Fibroblast of the conjunctiva (primary cell): ENCODE data around the gene DDX1.

Experiments
- DNase-seq: peaks from one replicate; pipeline ENCODE4 v3.0.0-alpha.2; 2010; ENCODE audit warnings: low read depth

DDX1 gene

DNA sequence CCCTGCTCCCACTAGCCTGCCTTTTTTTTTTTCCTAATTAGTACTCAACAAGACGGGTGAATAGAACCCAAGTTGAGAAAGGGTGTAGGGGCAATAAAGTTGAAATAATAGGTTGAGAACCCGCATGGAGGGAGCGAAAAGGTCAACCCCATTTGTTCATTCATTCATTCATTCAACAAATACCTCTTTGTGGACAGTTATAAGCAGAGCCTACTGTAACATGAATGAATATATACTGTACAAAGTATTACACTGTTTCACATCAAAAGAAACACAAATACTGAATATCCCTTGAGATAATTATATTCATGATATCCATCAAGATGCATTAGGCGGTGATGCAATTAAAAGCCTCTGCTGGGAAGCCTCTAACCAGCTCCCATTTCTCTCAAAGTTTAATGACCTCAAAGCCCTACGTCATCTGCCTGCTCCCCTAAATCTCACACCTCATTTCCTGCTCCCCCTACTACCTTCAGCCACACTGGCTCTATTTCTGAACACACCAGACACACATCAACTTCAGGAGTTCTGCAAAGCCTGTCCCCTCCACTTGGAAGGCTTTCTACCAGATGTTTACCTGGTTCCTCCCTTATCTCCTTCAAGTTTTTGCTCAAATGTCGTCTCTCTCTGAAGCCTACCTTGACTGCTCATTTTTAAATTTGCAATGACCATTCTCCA lies 29.2 kb upstream of the DDX1 start:
- DNase-seq: no peak

- DNase-seq: no peak
These were observed 28.2 kb upstream of the DDX1 start for GRCh38 chr2:15563227-15564100.

DNA sequence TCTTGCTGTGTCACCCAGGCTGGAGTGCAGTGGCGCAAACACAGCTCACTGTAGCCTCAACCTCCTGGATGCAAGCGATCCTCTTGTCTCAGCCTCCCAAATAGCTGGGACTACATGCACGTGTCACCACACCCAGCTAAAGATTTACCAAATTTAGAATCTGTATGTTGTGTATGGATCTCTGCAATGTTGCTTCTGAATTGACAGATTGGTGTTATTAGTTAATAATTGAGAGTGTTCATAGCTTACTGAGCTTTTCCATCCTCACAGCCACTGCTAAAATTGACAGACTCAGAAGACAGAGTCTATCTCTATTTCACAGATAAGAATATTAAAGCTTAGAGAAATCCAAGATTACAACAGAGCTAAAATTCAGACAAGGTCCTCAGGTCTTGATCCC lies 26.3 kb upstream of the DDX1 start:
- no peak for DNase-seq

- DNase-seq: no peak
These were observed 25.5 kb upstream of the DDX1 start for GRCh38 chr2:15565994-15566671.

- no peak for DNase-seq
These were observed 24.8 kb upstream of the DDX1 start for GRCh38 chr2:15566912-15567311.

- no peak for DNase-seq
These were observed 22.8 kb upstream of the DDX1 start for GRCh38 chr2:15568874-15569273.

DNA sequence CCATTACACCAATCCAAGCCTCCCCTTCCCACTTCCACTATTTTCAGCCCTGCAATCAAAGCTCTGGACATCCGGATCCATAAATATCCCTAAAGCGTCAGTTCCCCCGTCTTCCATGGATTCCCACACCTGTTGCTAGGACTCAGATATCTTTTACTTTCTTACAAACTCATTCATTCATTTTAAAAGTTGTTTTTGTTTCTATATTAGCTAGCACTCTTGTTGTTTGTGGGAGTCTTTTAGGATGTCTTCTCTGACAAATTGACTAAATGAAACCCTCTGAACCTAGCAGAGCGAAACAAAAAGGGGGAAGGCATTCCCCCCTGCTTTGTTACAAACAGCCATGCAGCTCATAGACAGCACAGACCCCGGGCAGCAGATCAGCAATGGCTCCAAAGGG lies 21.6 kb upstream of the DDX1 start:
- no peak for DNase-seq

- no peak for DNase-seq
These were observed 19.9 kb upstream of the DDX1 start for GRCh38 chr2:15571729-15572128.

DNA sequence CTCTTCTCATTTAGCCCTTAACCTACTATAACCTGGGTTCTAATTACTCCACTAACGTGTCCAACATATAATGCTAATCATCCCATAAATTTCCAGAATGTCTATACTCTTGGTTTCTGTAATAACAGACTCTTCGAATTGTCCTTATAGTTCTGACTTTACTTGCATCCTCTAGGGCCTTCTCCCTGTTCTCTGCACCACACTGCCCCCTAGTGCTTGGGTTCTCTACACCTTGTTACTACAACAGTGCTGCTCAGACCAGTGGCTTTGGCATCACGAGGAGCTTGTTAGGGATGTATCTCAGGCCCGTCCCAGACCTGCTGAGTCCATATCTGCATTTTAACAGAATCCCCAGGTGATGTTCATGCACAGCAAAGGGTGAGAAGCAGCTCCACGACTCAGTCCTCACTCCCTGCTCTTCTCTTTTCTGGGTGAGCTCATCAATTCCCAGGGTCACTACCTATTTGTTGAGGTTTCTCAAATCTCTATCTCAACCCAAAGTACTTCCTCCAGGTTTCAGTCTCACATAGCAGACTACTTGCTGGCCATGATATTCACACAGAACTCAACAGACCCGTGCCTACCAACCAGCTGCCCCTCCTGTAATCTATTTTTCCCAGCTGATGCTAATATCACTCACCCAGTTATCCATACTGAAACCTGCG lies 14.5 kb upstream of the DDX1 start:
- DNase-seq: peak; percentile 72

GRCh38 chr2:15579641-15580040 lies 12.0 kb upstream of the DDX1 start:
- no peak for DNase-seq

GRCh38 chr2:15580451-15580850 lies 11.2 kb upstream of the DDX1 start:
- DNase-seq: no peak

DNA sequence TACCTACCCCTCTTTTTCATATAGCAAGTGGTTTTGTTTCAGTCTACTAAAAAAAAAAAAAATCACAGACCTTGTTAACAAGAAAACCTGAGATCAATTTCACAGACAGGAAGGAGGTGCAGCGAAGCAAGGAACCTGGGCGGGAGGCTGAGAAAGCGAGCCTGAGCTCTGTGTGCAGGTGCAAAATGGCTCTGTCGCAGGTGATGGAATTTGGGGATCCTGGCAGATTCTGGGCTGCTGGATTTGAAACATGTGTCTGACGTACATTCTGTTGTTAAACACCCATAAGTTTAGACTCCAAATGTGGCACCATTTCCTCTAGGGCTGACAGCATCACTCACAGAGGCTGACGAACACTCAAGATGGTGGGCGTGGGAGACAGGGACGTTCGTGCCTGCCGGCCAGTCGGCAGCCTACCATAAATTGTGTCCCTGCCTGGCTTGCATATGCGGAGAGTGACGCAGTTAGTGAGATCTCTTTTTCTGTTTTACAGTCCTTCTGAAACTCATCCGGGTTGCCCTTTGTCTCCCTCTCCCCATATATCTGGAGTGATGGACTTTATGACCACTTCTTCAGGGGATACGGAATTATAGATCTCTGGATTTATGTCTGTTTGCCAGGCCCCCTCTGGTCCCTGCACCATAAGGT lies 8.8 kb upstream of the DDX1 start:
- DNase-seq: no peak

DNA sequence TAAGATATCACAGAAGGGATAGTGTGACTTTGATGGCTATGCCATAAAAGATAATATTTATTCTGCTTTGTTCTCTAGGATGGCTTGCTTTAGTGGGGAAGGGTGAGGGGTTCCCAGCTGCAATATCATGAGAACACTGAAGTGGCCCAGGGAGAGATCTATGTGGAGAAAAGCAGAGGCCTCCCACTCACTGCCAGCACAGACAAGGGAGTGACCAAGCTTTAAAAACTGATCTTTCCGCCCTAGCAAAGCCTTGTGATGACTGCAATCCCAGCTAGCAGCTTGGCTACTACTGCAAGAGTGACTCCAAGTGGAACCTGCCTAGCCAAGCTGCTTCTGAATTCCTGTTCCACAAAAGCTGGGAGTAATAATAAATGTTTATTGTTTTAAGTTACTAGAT lies 7.8 kb upstream of the DDX1 start:
- DNase-seq: no peak

GRCh38 chr2:15584316-15584715 lies 7.4 kb upstream of the DDX1 start:
- no peak for DNase-seq

GRCh38 chr2:15584767-15585469 lies 6.8 kb upstream of the DDX1 start:
- no peak for DNase-seq

DNA sequence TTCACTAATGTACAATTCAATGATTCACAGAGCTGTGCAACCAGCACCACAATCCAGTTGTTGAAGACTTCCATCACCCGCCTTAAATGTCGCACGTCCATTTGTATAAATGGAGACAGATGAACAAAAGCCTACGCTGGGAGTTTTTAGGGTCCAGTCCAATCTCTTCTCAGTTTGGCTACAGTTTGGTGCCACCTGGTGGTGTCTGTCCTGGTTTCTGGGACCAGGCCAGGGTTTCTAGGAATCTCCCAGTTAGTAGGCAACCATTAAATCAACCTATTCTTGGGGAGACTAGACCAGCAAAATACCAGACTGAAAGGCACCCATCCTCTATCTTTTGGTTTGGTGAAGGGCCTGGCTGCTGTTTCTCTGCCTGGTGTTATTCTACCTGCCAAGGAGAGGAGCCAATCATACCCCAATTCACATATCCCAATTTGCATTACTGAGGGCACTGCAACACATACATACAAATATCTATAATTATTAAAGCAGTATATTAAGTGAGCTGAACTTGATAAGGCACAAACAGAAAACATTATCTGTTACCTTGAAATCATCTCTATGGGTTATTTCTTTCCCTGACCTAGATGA lies 3.2 kb upstream of the DDX1 start:
- DNase-seq: peak; percentile 30

GRCh38 chr2:15591373-15591691 lies 336 bp upstream of the DDX1 start:
- no peak for DNase-seq

DNA sequence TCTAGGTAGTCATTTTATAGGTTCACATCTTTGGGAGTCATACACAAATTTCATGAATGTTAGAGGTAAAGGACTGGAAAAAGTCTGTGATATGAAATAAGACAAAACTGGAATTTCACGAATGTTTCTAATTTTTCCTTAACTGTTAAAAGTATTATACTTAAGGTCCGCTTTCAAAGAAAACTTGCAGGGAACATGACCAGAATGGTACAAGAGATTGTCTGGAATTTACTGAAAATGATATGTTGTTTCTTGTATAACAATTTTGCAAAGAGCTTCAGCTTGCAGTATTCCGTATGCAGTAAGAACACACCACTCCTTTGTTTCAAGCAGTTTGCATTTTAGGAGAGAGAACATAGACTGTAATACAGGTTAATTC lies 1.6 kb downstream of the DDX1 start:
- no peak for DNase-seq

DNA sequence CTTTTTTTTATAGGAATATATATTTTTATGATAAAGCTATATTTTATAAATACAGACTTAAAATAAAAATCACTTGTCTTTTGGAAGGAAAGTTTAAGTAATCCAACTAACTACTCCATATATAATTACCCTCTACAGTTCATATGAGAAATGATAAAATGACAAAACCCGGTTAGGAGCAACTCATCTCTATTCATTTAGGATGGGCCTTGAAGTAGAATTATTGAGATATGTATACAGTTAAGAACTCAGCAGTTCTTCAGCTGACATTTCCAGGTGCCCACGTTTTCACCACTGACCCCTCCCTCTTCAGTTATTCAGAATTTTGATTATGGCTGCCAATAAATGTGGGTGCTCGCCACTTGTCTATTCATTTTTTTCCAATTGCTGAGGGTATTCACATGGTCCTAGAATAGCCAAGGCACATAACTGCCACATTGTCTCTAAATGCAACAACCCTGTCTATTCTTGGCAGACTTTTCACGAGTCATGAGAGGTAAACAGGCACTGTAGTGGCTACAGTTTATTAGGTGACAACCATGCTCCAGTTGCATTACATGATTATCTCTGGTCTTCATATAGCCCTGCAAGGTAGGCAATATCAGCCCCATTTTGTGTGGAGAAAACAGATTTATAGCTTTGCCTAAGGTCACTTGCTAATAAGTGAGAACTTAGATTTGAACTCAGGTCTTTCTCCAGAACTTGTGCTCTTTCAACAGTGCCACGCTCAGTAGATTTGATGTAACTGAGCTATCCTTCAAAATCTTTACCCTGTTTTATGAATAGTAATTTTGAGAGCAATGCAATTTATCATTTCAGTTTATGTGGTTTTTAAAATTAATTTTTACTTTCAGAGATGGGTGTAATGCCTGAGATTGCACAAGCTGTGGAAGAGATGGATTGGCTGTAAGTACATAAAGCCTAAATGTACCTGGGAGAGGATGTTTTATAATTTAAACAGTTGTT lies 2.9 kb downstream of the DDX1 start:
- DNase-seq: no peak

DNA sequence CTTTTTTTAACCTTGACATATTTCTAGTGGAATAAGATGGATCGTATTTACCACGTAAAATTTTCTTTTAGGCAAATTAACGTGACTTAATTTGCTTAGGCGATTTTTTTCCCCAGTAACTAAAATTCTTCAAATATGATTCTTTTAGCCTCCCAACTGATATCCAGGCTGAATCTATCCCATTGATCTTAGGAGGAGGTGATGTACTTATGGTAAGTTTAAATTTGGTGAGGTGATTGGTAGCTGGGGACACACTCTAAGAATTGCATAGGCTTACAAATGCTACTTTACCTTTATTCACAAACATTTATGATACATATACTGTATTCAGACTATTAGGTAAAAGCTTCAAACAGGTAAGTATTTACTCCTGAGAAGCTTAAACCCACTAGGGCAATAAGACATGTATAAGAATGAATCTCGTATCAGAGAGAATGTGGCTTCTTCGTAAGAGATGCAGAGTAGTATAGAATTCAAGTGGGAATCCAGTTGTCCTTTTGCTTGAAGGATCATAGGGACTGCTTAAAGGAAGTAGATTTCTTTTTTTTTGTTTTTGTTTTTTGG lies 3.8 kb downstream of the DDX1 start:
- no peak for DNase-seq
